Stimulated activated CD8-positive, alpha-beta memory T cell treated with anti-CD3 and anti-CD28 coated beads, Interleukin-4, amount 100 ng/mL, for 48 hours (primary cell): ENCODE results near the gene DOCK2.

ENCODE experiments used
- DNase-seq: peaks from one replicate; pipeline ENCODE4 v3.0.0-alpha.2; 2020

Gene DOCK2

DNA sequence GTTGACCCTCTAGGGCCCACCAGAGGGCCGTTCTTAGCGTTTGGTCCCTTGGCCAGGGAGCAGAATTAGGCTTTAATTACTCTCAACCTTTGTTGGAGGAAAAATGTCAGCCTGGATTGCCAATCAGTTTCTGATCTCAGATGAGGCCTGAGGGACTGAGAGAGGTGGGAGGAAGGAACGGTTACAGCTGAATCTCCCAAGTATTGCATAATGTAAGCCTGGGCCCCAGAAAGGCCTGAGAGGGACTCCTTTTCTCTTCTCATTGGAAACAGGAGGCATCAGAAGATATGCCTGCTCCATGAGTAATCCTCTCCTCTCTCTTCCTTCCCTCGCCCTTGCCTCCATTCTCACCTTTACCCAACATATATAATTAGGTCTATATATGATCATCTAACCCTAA is 237.5 kb downstream of the DOCK2 start:
- no peak for DNase-seq

DNA sequence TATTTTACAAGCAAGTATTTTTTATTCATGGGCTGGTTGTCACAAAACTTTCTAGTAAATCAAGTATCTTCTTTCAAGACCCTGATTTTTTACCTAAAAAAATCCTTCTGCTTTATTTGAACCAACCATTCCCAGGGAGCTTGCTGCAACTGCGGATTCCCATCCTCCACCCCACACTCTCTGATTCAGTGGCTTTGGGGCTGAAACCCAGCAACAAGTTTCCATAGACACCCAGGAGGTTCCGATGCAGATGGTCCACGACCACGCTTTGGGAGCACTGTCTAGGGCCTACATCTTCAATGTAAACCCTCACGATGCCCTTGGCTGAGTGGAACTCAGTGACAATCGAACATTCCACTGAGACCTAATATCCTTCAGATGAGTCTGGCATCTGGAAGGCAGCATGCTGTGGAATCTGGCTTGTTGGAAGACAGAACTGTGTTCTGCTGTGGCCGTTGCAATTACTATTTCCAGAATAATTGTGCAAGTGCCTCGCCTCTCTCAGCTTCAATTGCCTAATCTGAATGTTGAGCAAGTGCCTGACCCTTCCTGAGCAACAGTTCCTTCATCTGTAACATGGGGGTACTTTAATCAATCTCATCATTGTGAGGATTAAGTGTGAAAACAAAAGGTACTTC is 238.1 kb downstream of the DOCK2 start:
- DNase-seq = no peak

DNA sequence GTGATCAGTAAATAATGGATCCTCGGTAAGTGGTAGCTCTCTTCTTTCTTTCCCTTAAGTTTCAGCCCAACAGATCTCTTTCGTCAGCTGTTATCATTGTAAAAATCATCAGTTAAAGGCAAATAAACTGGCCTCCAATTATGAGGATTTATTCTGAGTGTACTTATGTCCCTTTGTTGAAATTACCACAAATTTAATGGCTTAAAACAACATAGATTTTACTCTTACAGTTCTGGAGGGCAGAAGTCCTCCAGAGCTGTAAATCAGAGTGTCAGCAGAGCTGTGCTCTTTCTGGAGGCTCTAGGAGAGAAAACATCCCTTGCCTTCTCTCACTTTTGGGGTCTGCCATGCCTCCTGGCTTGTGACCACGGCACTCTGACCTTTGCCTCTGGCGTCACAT is 238.7 kb downstream of the DOCK2 start:
- DNase-seq = no peak

DNA sequence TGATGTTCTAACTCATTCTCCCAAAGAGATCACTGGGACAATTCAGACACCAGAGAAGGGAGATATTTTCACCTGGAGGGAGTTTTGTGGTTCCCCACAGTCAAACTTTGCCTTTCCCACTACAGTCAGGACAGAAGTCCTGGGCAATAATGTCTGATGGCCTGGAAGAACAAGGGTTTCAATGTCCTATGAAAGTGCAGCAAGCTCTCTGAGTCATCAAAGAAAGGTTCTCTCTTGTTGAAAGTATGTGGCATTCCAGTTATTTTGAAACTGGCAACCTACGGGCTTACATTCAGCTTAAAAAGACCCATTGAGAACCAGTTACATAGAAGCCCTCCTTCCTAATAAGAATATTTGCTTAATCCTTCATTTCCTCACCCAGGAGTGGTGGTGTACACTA is 239.3 kb downstream of the DOCK2 start:
- no peak for DNase-seq

DNA sequence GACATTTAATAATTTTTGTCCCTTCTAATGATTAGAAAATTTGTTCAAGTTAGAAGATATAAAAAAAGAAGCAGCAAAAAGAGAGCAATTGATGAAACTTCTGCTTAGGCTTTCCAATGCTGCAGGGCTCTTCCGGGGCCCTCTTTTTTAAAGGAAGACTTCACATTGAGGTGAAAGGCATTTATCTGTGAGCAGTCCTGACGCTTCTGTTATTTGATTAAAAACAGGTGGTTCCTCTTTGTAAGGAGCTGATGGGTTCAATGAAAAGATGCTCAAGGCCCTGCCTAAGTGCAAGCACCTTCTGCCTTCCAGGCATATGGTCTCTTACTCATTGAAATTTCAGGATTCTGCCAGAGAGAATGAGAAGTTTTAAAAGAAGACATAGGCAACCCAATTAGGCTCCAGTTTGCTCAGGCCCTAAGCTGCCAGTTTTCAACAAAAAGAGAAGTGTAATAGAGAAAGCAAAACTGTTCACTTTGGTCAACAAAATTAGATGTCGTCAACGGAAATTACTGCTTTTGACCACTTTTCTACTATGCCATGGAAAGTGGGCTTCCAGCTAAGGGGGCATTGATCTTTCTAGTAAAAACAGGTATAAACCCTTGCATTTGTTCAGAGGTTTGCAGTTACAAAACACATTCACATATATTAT is 243.1 kb downstream of the DOCK2 start:
- DNase-seq = no peak

DNA sequence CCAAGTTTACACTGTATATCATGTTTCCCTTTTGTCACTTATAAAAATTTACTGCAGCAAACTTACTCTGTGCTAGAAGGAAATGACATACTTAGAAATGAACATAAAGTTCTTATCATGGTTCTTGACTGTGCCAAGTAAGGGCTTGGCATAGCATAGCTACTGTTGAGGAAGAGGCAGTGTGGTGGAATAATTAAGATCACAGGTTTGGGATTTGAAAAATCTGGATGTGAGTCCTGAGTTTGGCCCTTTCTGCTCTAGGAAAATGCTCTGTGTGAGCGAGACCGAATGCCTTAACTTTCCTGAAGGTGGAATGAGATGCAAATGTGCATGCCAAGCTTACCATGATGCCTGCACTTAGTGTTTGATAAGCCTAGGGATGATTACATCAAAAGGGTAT is 243.7 kb downstream of the DOCK2 start:
- DNase-seq = no peak

DNA sequence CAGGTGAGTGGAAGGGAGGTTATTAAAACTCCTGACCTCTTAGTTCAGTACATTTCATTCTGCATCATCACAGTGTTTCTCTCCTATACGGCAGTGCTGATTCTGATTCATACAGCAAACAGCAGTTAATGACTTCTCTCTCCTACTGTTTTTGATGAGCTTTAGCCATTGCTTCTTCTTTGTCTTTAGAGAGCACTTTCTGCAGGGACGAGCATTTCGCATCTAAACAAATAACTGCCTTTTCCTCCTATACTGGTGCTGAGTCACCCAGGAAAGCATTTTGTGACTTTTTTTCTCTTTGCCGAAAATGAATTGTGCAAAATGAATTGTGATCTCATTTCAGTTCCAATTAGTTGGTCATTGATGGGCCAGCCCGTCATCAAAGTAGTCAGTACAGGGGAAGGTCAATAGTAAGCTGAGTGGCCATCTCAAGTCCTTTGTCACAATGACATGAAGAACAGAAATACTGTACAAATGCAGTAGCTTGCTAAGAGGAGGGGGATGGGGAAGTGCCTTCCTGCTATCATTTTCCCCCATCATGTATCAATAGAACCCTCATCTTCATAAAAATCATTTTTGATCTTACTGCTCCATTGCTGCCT is 244.7 kb downstream of the DOCK2 start:
- no peak for DNase-seq

DNA sequence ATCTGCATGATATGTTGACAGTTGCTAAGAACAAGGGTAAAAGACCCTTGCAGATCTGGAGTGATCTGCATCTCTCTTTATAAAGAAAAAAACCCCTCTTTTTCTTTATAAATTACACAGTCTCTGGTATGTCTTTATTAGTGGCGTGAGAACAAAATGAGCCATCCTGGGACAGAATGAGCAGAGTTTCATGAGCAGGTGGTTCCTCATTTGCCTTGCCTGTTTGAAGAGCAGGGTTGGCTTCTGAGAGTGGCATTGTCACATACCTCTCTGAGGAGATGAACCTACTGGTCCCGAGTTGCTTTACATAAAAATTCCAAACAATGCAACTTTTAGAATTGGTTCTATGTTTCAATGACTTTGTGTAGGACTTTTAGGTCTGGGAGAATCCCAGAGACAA is 249.0 kb downstream of the DOCK2 start:
- no peak for DNase-seq

DNA sequence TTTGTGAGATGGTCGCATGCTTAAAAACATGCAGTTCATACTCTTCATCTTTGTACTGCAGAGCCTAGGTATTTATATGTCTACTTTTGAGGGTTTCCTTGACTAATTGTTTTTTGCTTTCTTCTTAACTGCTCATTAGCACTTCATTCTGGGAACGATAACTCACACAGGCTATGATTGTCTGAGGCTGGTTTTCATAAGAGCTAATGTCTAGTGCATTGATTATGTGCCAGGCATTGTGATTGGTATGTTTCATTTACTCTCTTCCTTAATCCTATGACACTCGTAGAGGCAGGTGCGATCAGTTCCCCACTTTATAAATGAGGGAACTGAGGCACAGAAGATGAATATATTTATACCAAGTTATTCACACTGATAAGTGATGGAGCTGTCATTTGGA is 249.6 kb downstream of the DOCK2 start:
- DNase-seq = no peak

DNA sequence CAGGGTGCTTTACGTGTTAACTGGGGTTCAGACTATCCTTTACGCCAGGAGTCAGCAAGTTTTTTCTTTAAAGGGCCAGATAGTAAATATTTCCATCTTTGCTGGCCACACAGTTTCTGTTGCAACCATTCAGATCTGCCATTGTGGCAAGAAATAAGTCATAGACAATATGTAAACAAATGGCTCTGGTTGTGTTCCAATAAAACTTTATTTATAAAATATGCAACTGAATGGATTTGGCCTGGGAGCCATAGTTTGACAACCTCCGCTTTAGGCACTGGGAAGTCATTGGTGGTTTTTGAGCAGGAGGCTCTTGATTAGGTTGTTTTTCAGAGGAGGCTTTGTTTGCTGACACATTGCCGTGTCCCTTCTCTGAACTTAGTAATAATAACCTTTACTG is 252.5 kb downstream of the DOCK2 start:
- DNase-seq = no peak

DNA sequence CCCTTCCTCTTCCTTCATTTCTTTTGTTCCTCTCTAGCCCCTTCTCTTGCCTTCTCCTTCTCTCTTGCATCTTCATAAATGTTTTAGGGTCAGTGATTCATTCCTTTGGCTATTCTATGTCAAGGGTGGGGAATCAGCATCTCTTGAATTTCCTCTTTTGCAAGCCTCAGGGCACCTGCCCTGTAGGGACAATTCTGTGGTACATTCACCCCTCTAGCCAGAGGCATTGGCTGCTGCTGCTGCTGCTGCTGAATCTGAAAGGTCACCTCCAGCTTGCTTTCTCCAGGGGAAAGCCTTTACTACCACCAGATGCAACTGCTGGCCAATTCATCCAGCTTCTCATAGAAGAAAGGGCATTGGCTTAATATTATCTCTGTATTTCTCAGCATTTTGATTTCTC is 255.9 kb downstream of the DOCK2 start:
- DNase-seq = no peak

DNA sequence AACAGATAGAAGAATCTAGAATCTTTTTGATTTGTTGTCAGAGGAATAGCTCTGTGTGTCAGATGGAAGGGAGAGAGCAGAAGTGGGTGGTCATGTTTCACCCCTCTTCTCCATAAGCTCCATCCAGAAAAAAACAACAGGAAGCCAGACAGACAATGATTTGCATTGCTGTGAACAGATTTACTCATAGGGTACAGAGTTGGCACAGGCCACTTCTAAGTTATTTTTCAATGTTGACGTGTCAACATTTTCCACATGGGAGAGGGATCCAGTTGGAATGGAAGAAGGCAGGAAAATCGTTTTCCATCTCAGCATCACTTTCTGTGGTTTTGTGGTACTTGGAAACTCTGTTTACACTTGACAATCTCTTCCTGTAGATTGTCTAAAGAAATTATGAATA is 256.5 kb downstream of the DOCK2 start:
- DNase-seq = no peak

DNA sequence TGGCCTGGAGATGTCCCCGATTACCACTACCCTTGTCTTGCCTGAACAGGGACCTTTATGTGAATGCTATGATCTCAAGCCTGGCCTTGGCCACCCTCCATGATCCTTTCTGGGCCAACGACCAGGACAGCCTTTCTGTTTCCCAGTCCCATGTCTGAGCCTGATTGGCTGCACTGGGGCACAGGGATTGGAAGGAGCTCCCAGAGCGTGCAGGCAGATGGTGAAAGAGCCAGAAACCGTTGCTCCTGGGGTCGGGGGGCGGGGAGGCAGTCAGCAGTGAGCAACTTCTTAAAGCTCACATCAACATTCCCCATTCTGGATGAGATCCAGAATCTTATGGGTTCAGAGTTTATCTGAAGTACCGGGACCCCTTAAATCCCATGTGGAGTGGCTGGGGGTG is 258.9 kb downstream of the DOCK2 start:
- no peak for DNase-seq

DNA sequence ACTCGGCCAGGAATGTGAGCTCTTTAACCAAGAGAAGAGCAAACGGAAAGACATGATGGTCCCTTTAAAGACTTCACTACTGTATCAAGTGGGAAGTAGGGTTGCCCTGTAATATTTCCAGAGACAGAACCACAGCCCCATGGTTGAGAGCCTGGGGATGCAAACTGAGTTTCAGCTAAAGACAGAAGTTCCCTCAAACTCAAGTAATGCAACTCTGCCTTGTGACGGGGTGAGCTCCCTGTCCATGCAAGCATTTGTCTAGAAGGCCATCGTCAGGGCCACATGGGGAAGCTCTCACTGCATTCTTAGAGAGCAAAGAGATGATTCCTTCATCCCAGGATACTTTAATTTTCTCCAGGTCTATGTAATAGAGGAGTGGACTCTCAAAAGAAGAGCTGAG is 260.4 kb downstream of the DOCK2 start:
- DNase-seq = no peak

DNA sequence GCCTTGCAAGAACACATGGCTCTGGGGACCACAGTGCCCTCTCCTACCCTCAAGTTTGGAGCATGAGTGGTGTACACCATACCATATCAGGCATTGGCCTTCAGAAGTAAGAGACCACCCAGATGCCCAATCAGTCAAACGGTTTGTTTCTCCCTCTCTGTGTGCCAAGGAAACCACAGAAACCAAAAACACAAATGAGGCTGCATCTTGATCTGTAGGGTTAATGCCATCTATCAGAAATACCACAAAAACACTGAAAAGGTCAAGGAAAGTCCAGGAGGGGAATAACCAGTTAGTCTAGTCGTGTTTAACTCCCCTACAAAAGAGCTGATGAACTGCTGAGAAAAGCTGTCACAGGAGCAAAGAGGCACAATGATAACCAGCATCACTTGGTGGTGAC is 264.8 kb downstream of the DOCK2 start:
- DNase-seq = no peak

DNA sequence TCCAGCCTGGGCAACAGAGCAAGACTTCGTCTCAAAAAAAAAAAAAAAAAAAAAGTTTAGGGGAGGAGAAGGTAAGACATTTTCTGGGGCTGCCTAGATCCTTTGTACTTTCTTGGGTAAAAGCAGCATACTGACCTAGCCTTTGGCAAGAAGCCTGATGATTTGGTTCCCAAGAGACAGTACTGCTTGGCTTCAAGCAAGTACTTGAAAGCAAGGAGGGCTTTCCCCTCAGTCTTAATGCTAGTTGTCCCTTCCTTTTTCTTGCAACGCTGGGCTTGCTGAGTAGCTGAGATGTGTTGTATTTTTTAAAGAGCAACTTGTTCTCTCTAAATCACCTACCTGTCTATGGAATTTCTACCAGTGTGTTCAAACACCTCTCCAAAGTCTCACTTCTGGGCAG is 267.0 kb downstream of the DOCK2 start:
- no peak for DNase-seq

DNA sequence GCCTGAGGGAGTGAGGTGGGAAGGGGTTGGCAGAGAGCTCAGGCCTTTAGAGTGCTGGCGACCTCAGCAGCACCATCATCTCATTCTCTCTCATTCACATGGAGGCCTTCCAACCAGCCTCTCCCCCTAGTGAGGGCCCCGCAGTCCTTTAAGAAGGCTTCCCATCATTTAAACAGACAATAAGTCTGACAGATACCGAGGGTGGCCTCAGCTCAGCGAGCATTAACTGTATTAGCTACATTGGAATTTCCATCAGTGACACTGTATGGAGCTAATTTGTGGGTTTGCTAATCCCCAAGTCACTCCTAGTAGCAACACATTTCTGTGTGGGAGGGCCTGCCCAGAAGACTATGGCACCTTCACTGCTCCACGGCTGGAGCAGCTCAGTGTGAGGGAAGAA is 267.4 kb downstream of the DOCK2 start:
- DNase-seq = no peak

DNA sequence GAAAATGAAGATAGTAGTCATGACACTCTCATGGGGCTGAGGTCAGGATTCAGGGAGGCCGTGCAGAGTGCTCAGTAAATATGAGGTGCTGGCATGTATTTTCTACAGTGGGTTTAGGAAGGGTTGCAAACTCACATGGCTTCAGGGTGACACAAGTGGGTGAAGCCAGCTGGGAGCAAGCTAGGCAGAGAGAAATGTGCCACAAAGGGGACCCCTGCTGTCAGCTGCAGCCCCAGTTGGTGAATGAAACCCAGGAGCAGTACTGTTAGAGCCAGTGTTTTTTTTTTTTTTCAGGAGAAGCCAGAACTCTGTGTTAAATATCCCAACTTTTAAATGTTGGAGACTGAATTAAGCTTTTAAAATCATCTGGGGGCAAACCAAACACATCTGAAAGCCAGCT is 267.9 kb downstream of the DOCK2 start:
- DNase-seq = no peak

DNA sequence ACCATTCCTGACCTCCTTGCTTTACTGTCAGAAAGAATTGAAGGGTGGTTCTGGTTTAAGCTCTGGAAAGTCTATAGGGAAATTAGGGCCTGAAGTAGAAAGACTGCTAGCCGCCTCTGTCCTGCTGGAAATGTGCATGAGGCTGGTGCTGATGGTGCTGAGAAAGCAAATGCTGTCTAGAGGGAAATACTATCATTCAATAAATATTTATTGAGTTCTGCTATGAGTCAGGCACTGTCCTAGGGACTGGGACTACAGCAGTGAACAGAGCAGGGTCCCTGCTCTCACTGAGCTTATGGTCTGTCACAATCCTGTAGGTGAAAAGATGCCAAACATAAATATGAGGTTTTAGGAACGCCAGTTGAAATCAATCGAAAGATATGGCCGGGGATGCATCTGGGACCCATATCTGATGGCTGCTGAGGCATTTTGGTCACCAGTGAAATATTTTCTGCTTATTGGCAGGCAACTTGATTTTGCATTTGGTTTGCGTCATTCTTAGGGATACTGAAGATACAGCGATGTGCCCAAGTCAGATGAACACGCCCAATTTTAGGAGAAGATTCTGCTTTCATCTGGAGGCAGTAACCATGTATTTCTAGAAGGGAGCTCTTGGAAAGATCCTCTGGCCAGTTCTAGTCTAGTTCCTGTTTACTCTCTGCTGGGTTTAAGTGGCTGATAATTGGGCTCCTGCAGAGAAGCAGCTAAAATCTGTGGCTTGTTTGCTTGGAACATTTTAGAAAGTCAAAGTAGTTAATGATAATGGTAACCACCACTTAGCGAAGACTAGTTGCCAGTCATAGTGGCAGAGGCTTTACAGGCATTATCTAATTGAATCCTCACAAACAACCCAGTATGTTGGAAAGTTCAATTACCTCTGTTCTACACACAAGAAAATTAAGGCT is 269.9 kb downstream of the DOCK2 start:
- no peak for DNase-seq

DNA sequence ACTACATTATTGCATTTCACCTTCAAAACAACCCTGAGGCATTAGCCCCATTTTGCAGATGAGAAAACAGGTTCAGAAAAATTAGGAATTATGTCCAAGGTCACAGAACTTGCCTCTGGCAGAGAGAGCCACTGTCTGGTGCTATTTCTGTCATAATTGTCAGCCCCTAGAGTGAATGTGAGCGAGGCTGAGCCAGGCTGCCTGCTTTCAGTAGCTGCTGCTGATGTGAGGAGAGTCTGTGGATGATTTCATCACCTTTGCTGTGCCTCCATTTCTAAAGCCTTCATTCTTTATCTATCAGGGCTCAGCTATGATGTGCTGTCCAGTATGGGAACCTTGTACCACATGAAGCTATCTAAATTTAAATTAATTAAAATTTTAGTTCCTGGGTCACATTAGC is 271.8 kb downstream of the DOCK2 start:
- DNase-seq = no peak

DNA sequence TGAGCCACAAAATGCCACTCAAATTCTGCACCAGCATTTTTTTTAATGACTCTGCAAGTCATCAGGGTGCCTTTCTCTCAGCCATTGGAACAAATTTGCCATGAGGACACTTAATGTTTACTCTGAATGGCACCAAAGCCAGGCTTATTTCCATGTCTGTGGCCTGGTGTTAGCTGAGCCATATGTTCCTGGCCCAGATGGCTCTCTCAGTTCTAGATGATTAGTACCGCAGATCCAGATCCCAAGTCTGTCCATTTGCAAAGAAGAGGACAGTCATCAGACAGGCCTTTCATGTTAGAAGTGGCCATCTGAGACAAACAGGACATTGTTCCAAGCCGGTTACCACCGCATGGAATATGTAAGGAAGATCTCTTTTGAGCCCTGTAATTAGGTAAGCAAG is 272.9 kb downstream of the DOCK2 start:
- no peak for DNase-seq

DNA sequence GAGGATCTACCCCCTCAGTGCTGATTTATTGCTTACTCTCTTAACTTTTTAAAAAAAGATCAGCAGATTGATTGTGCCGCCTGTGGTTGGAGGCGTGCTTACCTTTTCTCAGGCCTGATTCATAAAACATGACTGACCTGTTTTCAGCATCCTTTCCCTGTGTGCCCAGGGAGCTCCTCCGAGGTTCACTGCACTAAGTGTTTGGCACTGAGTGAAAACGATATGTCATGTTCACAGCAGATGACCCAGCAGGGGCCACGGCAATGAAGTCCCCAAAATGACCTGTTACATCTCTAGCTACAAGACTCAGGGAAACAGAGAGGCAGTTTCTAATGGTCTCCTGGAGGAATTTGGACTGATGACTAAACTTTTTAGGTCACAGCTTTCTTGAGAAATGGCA is 273.3 kb downstream of the DOCK2 start:
- no peak for DNase-seq

DNA sequence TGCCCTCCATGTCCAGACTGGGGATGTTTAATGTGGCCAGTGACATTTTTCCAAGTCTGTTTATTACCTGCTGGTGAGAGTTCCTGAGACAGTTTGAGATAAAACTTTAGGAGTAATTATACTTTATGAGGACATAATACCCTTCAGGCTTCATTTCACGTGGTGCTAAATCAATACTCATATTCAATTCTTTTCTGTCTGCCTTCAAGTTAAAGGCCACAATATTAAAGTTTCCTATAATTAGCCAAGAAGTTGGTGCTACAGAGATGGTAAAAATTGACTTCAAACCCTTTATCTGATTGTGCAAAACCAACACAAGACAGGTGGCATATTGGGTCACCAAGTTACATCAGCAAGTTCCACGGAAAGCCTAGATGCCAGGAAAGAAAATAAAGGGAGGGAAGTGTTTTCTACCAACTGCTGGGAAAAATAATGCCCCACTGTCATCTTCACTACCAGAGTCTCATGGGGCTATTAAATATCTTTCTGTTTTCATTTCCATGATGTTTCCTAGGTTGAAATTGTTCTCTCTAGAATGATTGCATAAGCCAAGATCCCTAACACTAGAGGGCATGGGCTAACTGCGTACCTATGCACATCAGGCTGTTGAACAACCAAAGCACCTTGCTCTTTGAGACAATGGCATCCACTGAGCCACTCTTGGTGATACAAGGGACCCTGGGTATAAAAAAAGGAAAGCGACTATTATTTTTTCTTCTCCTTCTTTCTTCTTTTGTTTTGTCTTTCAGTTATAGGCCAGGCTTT is 274.6 kb downstream of the DOCK2 start:
- no peak for DNase-seq
